ENCODE results near the gene EIF4G3. TPM values are rescaled to one million over a fixed set of nuclear protein-coding genes. Genes with fewer than 3 reads are reported as not detected.
A peak's percentile ranks its signal among the peaks of the same experiment; 100 is the strongest.
"Not testable (repeated sequence)": the region's sequence is repeated elsewhere in the genome, so short reads cannot be mapped to it uniquely, and the experiment has no call there.

EIF4G3 gene
- total RNA-seq, 4 donors from 2014 or later: 41.2 to 57.3 (median 50.0) TPM

DNA sequence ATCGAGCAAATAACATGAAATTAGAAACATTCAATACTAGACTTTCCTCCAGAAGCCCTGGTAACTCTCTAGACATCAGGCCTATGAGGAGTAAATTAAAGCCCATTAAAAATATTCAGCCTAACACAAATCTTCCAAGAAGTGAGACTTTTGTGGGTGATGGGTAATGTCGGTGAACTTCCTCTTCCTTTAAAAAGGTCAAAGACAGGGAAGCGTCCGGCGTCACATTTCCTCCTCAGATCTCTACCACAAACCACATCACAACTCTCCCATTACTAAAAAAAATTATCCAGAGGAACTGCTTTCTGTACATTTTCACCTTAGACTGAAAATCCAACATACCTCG is 1.4 kb downstream of the EIF4G3 start:
- DNase-seq (ENCODE audit: low spot score in 2 of 2): peak in 1 of 2 donors; percentile 41
- 1 to 2% methylated on average over 6 of the region's 6 CpGs for WGBS, 2 donors
- Histone ChIP-seq H3K9me3 (no peaks in the 10 kb centered on the region), H3K4me3 (peak overlapping the region; percentile 58 to 80 (median 66)), H3K36me3 (peaks cover 0 to 2% (median 0%) of the 10 kb centered on the region in 3 donors), H3K27me3 (no peaks in the 10 kb centered on the region), H3K4me1 (peaks cover 0 to 44% (median 14%) of the 10 kb centered on the region in 4 donors), H3K27ac (peak overlapping the region; percentile 85 to 97 (median 86))
- TF ChIP-seq, protein P1, sequence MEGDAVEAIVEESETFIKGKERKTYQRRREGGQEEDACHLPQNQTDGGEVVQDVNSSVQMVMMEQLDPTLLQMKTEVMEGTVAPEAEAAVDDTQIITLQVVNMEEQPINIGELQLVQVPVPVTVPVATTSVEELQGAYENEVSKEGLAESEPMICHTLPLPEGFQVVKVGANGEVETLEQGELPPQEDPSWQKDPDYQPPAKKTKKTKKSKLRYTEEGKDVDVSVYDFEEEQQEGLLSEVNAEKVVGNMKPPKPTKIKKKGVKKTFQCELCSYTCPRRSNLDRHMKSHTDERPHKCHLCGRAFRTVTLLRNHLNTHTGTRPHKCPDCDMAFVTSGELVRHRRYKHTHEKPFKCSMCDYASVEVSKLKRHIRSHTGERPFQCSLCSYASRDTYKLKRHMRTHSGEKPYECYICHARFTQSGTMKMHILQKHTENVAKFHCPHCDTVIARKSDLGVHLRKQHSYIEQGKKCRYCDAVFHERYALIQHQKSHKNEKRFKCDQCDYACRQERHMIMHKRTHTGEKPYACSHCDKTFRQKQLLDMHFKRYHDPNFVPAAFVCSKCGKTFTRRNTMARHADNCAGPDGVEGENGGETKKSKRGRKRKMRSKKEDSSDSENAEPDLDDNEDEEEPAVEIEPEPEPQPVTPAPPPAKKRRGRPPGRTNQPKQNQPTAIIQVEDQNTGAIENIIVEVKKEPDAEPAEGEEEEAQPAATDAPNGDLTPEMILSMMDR (IDR thresholded peaks at IDR 0.05): no peak
- TF ChIP-seq EP300 (IDR thresholded peaks at IDR 0.05): peak; percentile 10 to 18

DNA sequence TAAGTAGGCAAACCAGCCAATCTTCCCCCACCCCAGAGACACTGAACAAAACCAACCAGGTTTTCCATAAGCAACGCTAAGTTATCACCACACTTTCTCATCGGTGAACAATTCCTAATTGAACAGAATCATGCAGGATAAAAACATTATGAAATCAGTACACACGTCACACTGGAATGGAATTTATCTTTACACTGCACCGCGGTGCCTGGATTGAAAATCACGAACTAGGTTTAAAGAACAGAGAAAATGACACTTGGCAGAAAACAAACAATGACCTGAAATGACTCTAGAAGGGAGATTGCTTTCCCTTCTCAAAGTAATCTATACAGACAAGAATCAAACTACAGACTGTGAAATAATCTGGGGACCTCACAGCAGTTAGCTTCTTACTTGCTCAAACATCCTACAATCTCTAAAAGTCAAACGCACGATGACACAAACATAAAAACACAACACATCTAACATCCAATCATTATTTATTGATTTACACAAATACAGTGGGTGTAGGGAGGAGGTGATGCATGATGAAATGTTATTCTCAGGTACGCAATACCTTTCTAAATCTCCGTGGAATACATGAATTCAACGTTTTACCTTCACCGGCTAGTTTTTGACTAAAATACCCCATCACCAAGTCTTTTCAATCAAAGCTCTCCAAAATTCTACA is 1.9 kb downstream of the EIF4G3 start:
- TF ChIP-seq, protein P1 (IDR thresholded peaks at IDR 0.05): no peak
- TF ChIP-seq POLR2A (IDR thresholded peaks at IDR 0.05): no peak
- TF ChIP-seq EP300 (IDR thresholded peaks at IDR 0.05): no peak
- Histone ChIP-seq H3K27me3 (no peaks in the 10 kb centered on the region), H3K27ac (peak overlapping the region; percentile 48 to 97 (median 86)), H3K9me3 (no peaks in the 10 kb centered on the region), H3K4me1 (peaks cover 0 to 44% (median 14%) of the 10 kb centered on the region in 4 donors), H3K4me3 (peak overlapping the region; percentile 58 to 80 (median 66)), H3K36me3 (peaks cover 0 to 6% (median 0%) of the 10 kb centered on the region in 3 donors)
- 13 to 16% methylated on average over 12 of the region's 12 CpGs for WGBS, 2 donors
- DNase-seq (ENCODE audit: low spot score in 2 of 2): no peak

DNA sequence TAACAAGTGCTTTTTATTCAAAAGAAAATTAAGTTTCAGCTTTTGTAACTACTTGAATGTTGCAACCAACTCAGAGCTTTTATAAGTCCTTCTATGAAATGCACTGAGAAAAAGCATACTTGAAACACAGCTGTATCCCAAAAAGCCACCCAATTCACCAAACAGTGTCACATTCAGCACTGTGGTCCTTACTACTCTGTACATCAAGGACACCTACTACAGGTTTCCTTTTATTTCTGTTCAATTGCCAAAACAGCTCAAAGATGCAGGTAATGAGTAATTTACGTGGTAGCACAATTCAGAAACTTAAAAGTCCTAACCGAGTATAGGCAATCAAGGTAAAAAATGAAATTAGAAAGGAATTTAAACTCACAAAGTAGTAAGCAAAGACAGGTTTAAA is 2.5 kb downstream of the EIF4G3 start:
- 50 to 54% methylated on average over 2 of the region's 2 CpGs for WGBS, 2 donors
- H3K4me1 ChIP-seq: peaks cover 0 to 44% (median 14%) of the 10 kb centered on the region in 4 donors
- peak overlapping the region; percentile 48 to 97 (median 86) for H3K27ac ChIP-seq

DNA sequence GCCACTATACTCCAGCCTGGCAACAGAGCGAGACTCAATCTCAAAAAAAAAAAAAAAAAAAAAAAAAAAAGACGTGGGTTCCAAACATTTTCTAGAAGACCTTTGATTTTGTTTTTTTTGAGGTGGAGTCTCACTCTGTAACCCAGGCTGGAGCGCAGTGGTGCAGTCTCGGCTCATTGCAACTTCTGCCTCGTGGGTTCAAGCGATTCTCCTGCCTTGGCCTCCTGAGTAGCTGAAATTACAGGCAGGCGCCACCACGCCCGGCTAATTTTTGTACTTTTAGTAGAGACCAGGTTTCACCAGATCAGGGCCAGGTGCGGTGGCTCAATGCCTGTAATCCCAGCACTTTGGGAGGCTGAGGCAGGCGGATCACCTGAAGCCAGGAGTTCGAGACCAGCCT is 3.6 kb downstream of the EIF4G3 start:
- Histone ChIP-seq H3K36me3 (peaks cover 0 to 20% (median 0%) of the 10 kb centered on the region in 3 donors), H3K27ac (peak overlapping the region in 2 of 4 donors; percentile 88 to 97), H3K4me1 (peaks cover 0 to 44% (median 14%) of the 10 kb centered on the region in 4 donors)
- not testable (repeated sequence) for DNase-seq (ENCODE audit: low spot score in 2 of 2); H3K27me3 ChIP-seq; H3K9me3 ChIP-seq; H3K4me3 ChIP-seq
- WGBS, 2 donors: 89 to 90% methylated on average over 12 of the region's 12 CpGs

More for the DNA sequence above, 2.5 kb downstream of the EIF4G3 start:
- Histone ChIP-seq H3K36me3 (peaks cover 0 to 9% (median 0%) of the 10 kb centered on the region in 3 donors), H3K27me3 (no peaks in the 10 kb centered on the region), H3K4me3 (peak overlapping the region in 2 of 4 donors; percentile 64 to 69), H3K9me3 (no peaks in the 10 kb centered on the region)
- DNase-seq (ENCODE audit: low spot score in 2 of 2): no peak
- no peak for TF ChIP-seq EP300 (IDR thresholded peaks at IDR 0.05)
- TF ChIP-seq POLR2A (IDR thresholded peaks at IDR 0.05): no peak
- TF ChIP-seq, protein P1 (IDR thresholded peaks at IDR 0.05): no peak

DNA sequence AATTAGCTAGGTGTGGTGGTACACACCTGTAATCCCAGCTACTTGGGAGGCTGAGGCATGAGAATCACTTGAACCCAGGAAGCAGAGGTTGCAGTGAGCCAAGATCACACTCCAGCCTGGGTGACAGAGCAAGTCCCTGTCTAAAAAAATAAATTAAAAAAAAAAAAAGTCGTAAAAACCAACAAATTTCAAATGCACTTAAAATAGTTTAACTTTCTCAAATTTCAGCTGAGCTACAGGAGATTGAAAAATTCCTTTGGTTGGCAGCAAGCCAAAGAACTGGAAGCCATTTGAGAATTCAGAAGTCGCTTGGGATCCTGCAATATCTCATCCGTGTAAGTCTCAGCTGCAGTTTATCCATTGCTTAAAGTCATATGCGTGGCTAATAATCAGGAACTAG is 5.9 kb downstream of the EIF4G3 start:
- H3K9me3 ChIP-seq, H3K4me3 ChIP-seq, H3K27me3 ChIP-seq: not testable (repeated sequence)
- Histone ChIP-seq H3K36me3 (peaks cover 0 to 37% (median 0%) of the 10 kb centered on the region in 3 donors), H3K4me1 (peaks cover 0 to 40% (median 13%) of the 10 kb centered on the region in 4 donors), H3K27ac (peak overlapping the region in 1 of 4 donors; percentile 41)
- peak in 1 of 2 donors; percentile 27 for DNase-seq (ENCODE audit: low spot score in 2 of 2)
- 18 to 28% methylated on average over 4 of the region's 4 CpGs for WGBS, 2 donors

DNA sequence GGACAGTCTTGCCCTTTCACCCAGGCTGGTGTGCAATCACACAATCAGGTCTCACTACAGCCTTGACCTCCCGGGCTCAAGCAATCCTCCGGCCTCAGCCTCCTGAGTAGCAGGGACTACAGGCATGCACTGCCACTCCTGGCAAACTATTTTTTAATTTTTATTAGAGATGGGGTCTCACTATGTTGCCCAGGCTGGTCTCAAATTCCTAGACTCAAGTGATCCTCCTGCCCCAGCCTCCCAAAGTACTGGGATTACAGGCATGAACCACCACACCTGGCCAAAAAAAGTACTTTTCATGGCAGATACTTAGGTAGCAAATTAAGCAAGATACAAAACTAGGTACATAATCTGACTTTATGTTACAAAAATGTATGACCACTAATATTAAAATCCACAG is 8.3 kb downstream of the EIF4G3 start:
- DNase-seq (ENCODE audit: low spot score in 2 of 2): no peak
- H3K27me3 ChIP-seq: no peaks in the 10 kb centered on the region
- H3K9me3 ChIP-seq: no peaks in the 10 kb centered on the region
- 98 to 100% methylated on average over 2 of the region's 2 CpGs for WGBS, 2 donors
- H3K27ac ChIP-seq: no peak overlapping the region
- H3K4me1 ChIP-seq: peaks cover 0 to 25% (median 0%) of the 10 kb centered on the region in 4 donors
- H3K36me3 ChIP-seq: peaks cover 0 to 37% (median 0%) of the 10 kb centered on the region in 3 donors
- TF ChIP-seq, protein P1 (IDR thresholded peaks at IDR 0.05): no peak
- no peak for TF ChIP-seq EP300 (IDR thresholded peaks at IDR 0.05)
- no peak for TF ChIP-seq POLR2A (IDR thresholded peaks at IDR 0.05)
- H3K4me3 ChIP-seq: no peak overlapping the region
